ENCODE results near the gene MTHFD1L. TPM values are rescaled to one million over a fixed set of nuclear protein-coding genes. Genes with fewer than 3 reads are reported as not detected.

Gene MTHFD1L
- polyA plus RNA-seq, 2 of the 4 experiments (the other 2 are of a cell fraction): 27.2 to 63.2 TPM

- 88% methylated on average over 3 of the region's 5 CpGs for WGBS (ENCODE audit: missing lambda C conversion rate)
- POLR2A ChIA-PET: no interaction called here
Measured at GRCh38 chr6:151093706-151094105, 228.2 kb downstream of the MTHFD1L start.

GRCh38 chr6:151095538-151096254 is 230.2 kb downstream of the MTHFD1L start:
- H3K4me2 ChIP-seq: no peak overlapping the region
- DNase-seq (ENCODE audit: low read depth in 1 of 2, low spot score in 1 of 2): no peak
- peak overlapping the region in 1 of 2 experiments; percentile 46; a peak in 1 of 6 replicates for H3K27ac ChIP-seq
- no peak overlapping the region for H3K4me3 ChIP-seq
- ATAC-seq: no peak
- TF ChIP-seq TP53 (CRISPR knock-in tag; IDR thresholded peaks at IDR 0.05) (no peak), USF2 (IDR thresholded peaks at IDR 0.05) (no peak), GATA3 (IDR thresholded peaks at IDR 0.05; ENCODE audit: borderline replicate concordance) (no peak), CHD2 (IDR thresholded peaks at IDR 0.05; ENCODE audit: low read length, partially characterized antibody) (no peak), KDM1A (IDR thresholded peaks at IDR 0.05; ENCODE audit: low read depth) (no peak), ZSCAN20 (CRISPR knock-in tag; IDR thresholded peaks at IDR 0.05) (no peak), ATOH8 (CRISPR knock-in tag; IDR thresholded peaks at IDR 0.05; ENCODE audit: low read depth) (no peak), CBX8 (IDR thresholded peaks at IDR 0.05) (no peak), TFCP2L1 (CRISPR knock-in tag; IDR thresholded peaks at IDR 0.05) (no peak), ZFP36 (IDR thresholded peaks at IDR 0.05; ENCODE audit: borderline replicate concordance, partially characterized antibody) (no peak), MAZ (IDR thresholded peaks at IDR 0.05; ENCODE audit: borderline replicate concordance, low read depth, low read length) (no peak), RCOR1 (IDR thresholded peaks at IDR 0.05; ENCODE audit: low read depth, low read length) (no peak), ZNF302 (CRISPR knock-in tag; IDR thresholded peaks at IDR 0.05) (no peak), MAFK (IDR thresholded peaks at IDR 0.05; ENCODE audit: partially characterized antibody) (no peak)
- TF ChIP-seq, protein P1, sequence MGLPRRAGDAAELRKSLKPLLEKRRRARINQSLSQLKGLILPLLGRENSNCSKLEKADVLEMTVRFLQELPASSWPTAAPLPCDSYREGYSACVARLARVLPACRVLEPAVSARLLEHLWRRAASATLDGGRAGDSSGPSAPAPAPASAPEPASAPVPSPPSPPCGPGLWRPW (IDR thresholded peaks at IDR 0.05): no peak
- TF ChIP-seq, protein P2, sequence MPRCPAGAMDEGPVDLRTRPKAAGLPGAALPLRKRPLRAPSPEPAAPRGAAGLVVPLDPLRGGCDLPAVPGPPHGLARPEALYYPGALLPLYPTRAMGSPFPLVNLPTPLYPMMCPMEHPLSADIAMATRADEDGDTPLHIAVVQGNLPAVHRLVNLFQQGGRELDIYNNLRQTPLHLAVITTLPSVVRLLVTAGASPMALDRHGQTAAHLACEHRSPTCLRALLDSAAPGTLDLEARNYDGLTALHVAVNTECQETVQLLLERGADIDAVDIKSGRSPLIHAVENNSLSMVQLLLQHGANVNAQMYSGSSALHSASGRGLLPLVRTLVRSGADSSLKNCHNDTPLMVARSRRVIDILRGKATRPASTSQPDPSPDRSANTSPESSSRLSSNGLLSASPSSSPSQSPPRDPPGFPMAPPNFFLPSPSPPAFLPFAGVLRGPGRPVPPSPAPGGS (IDR thresholded peaks at IDR 0.05): no peak
- ChIA-PET POLR2A (interaction anchor here (0.7 kb wide), 1 partner anchor 230 kb away, joined by 3 read pairs; no protein-coding TSS in a partner anchor), CTCF (interaction anchor here (2.0 to 2.5 kb wide), 2 partner anchors 81 to 229 kb away, joined by 6 to 10 read pairs; no protein-coding TSS in a partner anchor)
- no peaks in the 10 kb centered on the region for H3K9me3 ChIP-seq
- H3K4me1 ChIP-seq: peaks cover 6% of the 10 kb centered on the region; the same call in 2 of the 3 replicates
- 87% methylated on average over 6 of the region's 6 CpGs for WGBS (ENCODE audit: missing lambda C conversion rate)
- FAIRE-seq: no peak

More at GRCh38 chr6:151093706-151094105, 228.2 kb downstream of the MTHFD1L start:
- Histone ChIP-seq H3K4me3 (no peak overlapping the region), H3K4me2 (no peak overlapping the region), H3K27ac (no peak overlapping the region), H3K4me1 (peaks cover 6% of the 10 kb centered on the region; the same call in 2 of the 3 replicates), H3K9me3 (no peaks in the 10 kb centered on the region)
- CTCF ChIA-PET: interaction anchor here (0.8 to 2.0 kb wide), 2 partner anchors 20 to 79 kb away, joined by 3 to 6 read pairs; no protein-coding TSS in a partner anchor
- ATAC-seq: no peak
- no peak for FAIRE-seq
- DNase-seq (ENCODE audit: low read depth in 1 of 2, low spot score in 1 of 2): no peak
- TF ChIP-seq MAX (IDR thresholded peaks at IDR 0.05) (no peak), MAZ (IDR thresholded peaks at IDR 0.05; ENCODE audit: borderline replicate concordance, low read depth, low read length) (no peak), HMGXB4 (CRISPR knock-in tag; IDR thresholded peaks at IDR 0.05; ENCODE audit: borderline replicate concordance) (no peak), ATOH8 (CRISPR knock-in tag; IDR thresholded peaks at IDR 0.05; ENCODE audit: low read depth) (no peak), RCOR1 (IDR thresholded peaks at IDR 0.05; ENCODE audit: low read depth, low read length) (no peak)
